NB4 (cell line): Measurements from ENCODE around the gene LGMN.

Experiments used
- DNase-seq: peaks from one replicate; pipeline ENCODE4 v3.0.0; 2010; ENCODE audit warnings: low read depth
- H3K4me3 ChIP-seq: one replicate; pipeline ENCODE4 v1.5.1; 2011; ENCODE audit warnings: mild to moderate bottlenecking, low read depth, low read length, moderate library complexity
- CTCF ChIP-seq: IDR thresholded peaks from one replicate; pipeline ENCODE4 v1.5.1; 2012; ENCODE audit warnings: low read depth, low read length
- MAX ChIP-seq: IDR thresholded peaks from 2 replicates; pipeline ENCODE4 v1.6.1; 2011; ENCODE audit warnings: low read depth, low read length
- MYC ChIP-seq: IDR thresholded peaks from 2 replicates; pipeline ENCODE4 v1.6.1; 2011; ENCODE audit warnings: low read depth, low read length
- POLR2A ChIP-seq: IDR thresholded peaks from 2 replicates; pipeline ENCODE4 v1.6.1; 2011; ENCODE audit warnings: mild to moderate bottlenecking; ENCODE audit not compliant: insufficient read length; ENCODE audit errors: extremely low read depth

Gene LGMN

GRCh38 chr14:92748259-92749016 lies at the start of gene LGMN:
LGMN (minus strand) TSS chr14:92748627; CDS start chr14:92732786, 15,841 bp downstream.
- no peak within 1 kb of the TSS for H3K4me3 ChIP-seq

GRCh38 chr14:92794961-92795360 lies 46.5 kb upstream of the LGMN start:
- DNase-seq, result no peak
- H3K4me3 ChIP-seq, result peak overlapping the region; percentile 95
- TF ChIP-seq MYC (no peak), CTCF (no peak), POLR2A (no peak), MAX (no peak)

More at GRCh38 chr14:92748259-92749016, at the start of gene LGMN:
- TF ChIP-seq MYC, result no peak
- TF ChIP-seq CTCF, result no peak
- no peak for TF ChIP-seq MAX
- no peak for TF ChIP-seq POLR2A
- DNase-seq, result no peak

GRCh38 chr14:92794547-92794941 lies 46.1 kb upstream of the LGMN start:
- DNase-seq, result peak; percentile 58
- peak overlapping the region; percentile 95 for H3K4me3 ChIP-seq
- no peak for TF ChIP-seq MAX

- peak; percentile 99 for TF ChIP-seq MAX
- no peak for TF ChIP-seq CTCF
- peak; percentile 97 for TF ChIP-seq MYC
- peak; percentile 75 for TF ChIP-seq POLR2A
- peak; percentile 98 for DNase-seq
- peak within 1 kb of the TSS; percentile 95 for H3K4me3 ChIP-seq
Measured at GRCh38 chr14:92793709-92794546, 45.5 kb upstream of the LGMN start, which contains the start of gene GOLGA5. GOLGA5 (plus strand) TSS chr14:92794305; CDS start chr14:92797438, 3,133 bp downstream.

- TF ChIP-seq POLR2A (no peak), CTCF (no peak), MYC (no peak), MAX (no peak)
- DNase-seq, result peak; percentile 14
- no peak overlapping the region for H3K4me3 ChIP-seq
Measured at GRCh38 chr14:92792885-92793284, 44.5 kb upstream of the LGMN start.
